Right atrium auricular region (tissue), 2 donors: ENCODE data around the gene MICAL3. TPM values are rescaled to one million over a fixed set of nuclear protein-coding genes. Genes with fewer than 3 reads are reported as not detected.
A peak's percentile ranks its signal among the peaks of the same experiment; 100 is the strongest.

Source experiments
- DNase-seq: peaks from one replicate; pipeline ENCODE4 v3.0.0-alpha.2; 2019; ENCODE audit warnings: low spot score
- H3K27ac ChIP-seq, 2 donors: fragments of 200-600 bp; sonication (generic); 1 replicate in 1 of 2; 2 replicates in 1 of 2; pipeline ENCODE4 v1.5.1; 2016 to 2019
- H3K27me3 ChIP-seq, 2 donors: fragments of 200-600 bp; sonication (generic); one replicate each; pipeline versions ENCODE4 v1.5.1 to v1.6.0; 2017 to 2019
- H3K36me3 ChIP-seq: fragments of 200-600 bp; sonication (generic); one replicate; pipeline ENCODE4 v1.5.1; 2016
- H3K4me1 ChIP-seq, 2 donors: fragments of 200-600 bp; sonication (generic); one replicate each; pipeline versions ENCODE4 v1.5.1 to v1.6.0; 2017 to 2019
- H3K4me3 ChIP-seq, 2 donors: fragments of 200-600 bp; sonication (generic); 1 replicate in 1 of 2; 2 replicates in 1 of 2; pipeline ENCODE4 v1.5.1; 2017 to 2019; ENCODE audit warnings: mild to moderate bottlenecking in 1 of 2, moderate library complexity in 1 of 2
- H3K9me3 ChIP-seq, 2 donors: fragments of 200-600 bp; sonication (generic); one replicate each; pipeline ENCODE4 v1.5.1; 2019
- total RNA-seq, 2 donors: library from RNA; depleted of rRNA; stranded (reverse); fragments of >200 nt; gene quantifications; one replicate each; pipeline ENCODE4 v1.1.0, GENCODE V29; 2016
- TF ChIP-seq, protein P1 (sequence below), 2 donors: fragments of 200-600 bp; sonication (generic); IDR thresholded peaks; one replicate each; pipeline ENCODE4 v1.5.1; 2019; ENCODE audit warnings: antibody characterized with exemption in 2 of 2

MICAL3 gene
- total RNA-seq, 2 donors from 2014 or later: 42.5 to 45.1 TPM

DNA sequence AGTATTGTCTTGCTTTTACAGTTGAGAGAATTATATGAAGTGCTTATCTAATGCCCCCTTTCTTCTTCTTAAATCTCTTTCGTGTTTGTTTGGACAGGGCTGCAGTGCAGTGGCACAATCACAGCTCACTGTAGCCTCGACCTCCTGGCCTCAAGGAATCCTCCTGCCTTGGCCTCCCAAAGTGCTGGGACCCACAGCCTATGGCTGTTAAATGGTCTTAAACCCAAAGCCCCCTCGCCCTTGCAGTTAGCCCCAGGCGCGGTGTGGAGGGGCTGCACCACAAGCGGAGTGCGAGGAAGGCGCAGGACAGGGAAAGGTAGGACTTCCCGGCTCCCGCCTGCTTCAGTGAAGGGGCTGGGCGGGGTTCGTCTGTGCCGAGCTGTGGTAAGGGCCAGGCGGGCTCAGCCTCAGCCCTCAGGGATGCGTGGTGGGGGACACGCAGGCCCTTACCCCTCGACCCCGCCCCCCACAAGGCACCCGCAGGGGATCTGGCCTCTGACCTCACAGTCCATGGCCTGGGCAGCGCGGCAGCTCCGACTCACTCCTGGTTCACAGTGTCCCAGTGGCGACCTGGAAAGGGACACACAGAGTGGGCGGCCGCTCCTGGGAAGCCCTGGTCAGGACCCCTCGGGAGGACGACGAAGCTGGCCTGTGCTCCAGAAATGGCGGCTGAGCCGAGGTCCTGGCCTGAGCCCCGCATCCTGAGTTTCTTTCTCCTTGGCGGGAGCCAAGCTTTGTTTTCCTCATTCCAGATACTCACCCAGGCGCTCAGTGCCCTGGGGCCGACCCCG, 274.6 kb downstream of the MICAL3 start:
- H3K27ac ChIP-seq: no peak overlapping the region
- no peaks in the 10 kb centered on the region for H3K4me1 ChIP-seq
- TF ChIP-seq, protein P1, sequence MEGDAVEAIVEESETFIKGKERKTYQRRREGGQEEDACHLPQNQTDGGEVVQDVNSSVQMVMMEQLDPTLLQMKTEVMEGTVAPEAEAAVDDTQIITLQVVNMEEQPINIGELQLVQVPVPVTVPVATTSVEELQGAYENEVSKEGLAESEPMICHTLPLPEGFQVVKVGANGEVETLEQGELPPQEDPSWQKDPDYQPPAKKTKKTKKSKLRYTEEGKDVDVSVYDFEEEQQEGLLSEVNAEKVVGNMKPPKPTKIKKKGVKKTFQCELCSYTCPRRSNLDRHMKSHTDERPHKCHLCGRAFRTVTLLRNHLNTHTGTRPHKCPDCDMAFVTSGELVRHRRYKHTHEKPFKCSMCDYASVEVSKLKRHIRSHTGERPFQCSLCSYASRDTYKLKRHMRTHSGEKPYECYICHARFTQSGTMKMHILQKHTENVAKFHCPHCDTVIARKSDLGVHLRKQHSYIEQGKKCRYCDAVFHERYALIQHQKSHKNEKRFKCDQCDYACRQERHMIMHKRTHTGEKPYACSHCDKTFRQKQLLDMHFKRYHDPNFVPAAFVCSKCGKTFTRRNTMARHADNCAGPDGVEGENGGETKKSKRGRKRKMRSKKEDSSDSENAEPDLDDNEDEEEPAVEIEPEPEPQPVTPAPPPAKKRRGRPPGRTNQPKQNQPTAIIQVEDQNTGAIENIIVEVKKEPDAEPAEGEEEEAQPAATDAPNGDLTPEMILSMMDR (IDR thresholded peaks at IDR 0.05): no peak
- no peaks in the 10 kb centered on the region for H3K36me3 ChIP-seq
- H3K9me3 ChIP-seq: no peaks in the 10 kb centered on the region
- no peak for DNase-seq
- no peaks in the 10 kb centered on the region for H3K27me3 ChIP-seq
- no peak overlapping the region for H3K4me3 ChIP-seq

DNA sequence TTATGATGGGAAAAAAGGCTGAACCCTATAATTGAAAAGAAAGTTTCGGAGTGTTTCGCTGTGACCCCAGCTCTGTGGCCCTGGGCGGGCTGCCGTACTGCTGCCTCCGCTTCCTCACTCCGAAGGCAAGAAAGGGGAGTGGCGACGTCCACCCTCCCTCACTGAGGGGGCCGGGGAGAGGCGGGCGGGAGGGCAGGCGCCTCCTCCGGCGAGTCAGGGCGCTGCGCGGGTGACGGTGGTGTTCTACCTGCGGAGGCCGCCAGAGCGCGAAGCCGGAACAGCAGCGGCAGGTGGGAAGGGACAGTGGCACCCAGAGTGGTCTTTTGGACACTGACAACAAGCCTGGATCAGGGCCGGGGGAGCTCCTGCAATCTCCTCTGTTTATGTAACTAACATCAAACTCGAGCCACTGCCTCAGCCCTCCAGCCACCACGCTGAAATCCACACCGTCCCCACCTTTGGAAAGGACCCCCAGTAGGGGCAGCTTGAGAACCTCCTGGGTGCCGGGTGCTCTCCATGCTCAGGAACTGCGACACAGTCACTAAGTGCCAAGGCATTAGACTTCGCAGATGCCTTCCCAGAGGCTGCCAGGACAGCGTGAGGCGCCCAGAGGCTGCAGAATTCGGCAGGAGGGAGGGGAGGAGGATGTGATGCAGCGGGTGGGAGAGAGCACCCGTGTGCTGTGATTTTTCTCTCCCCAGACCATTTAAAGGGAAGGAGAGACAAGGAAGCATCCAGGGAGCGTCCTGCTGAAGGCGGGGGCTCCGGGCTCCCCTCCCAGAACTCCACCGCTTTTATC, 275.6 kb downstream of the MICAL3 start:
- H3K9me3 ChIP-seq: no peaks in the 10 kb centered on the region
- DNase-seq: no peak
- no peaks in the 10 kb centered on the region for H3K27me3 ChIP-seq
- H3K4me3 ChIP-seq: no peak overlapping the region
- H3K4me1 ChIP-seq: peaks cover 0 to 4% of the 10 kb centered on the region in 2 donors
- H3K27ac ChIP-seq: no peak overlapping the region
- no peaks in the 10 kb centered on the region for H3K36me3 ChIP-seq
- TF ChIP-seq, protein P1 (IDR thresholded peaks at IDR 0.05): peak in 1 of 2 donors; percentile 33

DNA sequence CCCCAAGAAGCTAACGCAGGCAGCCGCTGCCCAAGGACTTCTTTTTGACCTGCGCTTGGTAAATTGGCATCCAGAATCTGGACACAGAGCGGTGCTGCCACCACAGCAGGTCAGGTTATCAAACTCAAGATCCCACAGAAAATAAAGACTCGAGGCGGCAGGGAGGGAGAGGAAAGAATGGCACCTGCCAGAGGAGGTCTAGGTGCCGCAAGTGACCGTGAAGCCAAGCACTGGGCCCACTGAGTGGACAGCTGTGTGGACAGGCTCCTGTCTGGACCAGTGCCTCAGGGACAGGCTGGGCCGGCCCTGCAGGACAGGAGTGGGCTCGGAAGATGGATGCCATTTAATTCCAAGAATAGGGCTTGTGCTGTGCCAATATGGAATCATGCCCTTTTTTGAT, 277.4 kb downstream of the MICAL3 start:
- Histone ChIP-seq H3K27me3 (no peaks in the 10 kb centered on the region), H3K4me3 (no peak overlapping the region), H3K9me3 (no peaks in the 10 kb centered on the region), H3K4me1 (peaks cover 0 to 5% of the 10 kb centered on the region in 2 donors), H3K27ac (no peak overlapping the region), H3K36me3 (no peaks in the 10 kb centered on the region)
- TF ChIP-seq, protein P1 (IDR thresholded peaks at IDR 0.05): no peak
- DNase-seq: no peak

DNA sequence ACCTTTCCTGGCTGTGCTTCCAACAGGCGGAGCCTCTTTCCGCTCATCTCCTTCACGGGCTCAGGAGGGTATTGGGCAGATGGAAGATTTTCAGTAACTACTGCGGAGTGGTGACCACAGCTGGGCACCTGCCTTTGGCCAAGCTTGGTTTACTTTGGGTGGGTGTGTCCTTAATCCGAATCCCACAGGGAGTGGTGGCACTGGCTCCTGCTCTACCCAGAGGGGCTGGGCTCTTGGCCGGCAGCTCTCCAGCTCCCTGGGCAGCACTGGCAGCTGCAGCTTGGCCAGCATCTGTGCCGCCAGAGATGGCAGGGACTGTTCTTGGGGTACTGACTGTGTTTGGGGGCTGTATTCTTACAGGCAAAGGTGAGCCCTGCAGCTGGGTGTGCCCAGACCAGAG, 279.9 kb downstream of the MICAL3 start:
- no peak overlapping the region for H3K4me3 ChIP-seq
- H3K4me1 ChIP-seq: peaks cover 0 to 5% of the 10 kb centered on the region in 2 donors
- no peak for DNase-seq
- no peaks in the 10 kb centered on the region for H3K27me3 ChIP-seq
- H3K27ac ChIP-seq: no peak overlapping the region
- no peaks in the 10 kb centered on the region for H3K9me3 ChIP-seq
- TF ChIP-seq, protein P1 (IDR thresholded peaks at IDR 0.05): no peak
- no peaks in the 10 kb centered on the region for H3K36me3 ChIP-seq

DNA sequence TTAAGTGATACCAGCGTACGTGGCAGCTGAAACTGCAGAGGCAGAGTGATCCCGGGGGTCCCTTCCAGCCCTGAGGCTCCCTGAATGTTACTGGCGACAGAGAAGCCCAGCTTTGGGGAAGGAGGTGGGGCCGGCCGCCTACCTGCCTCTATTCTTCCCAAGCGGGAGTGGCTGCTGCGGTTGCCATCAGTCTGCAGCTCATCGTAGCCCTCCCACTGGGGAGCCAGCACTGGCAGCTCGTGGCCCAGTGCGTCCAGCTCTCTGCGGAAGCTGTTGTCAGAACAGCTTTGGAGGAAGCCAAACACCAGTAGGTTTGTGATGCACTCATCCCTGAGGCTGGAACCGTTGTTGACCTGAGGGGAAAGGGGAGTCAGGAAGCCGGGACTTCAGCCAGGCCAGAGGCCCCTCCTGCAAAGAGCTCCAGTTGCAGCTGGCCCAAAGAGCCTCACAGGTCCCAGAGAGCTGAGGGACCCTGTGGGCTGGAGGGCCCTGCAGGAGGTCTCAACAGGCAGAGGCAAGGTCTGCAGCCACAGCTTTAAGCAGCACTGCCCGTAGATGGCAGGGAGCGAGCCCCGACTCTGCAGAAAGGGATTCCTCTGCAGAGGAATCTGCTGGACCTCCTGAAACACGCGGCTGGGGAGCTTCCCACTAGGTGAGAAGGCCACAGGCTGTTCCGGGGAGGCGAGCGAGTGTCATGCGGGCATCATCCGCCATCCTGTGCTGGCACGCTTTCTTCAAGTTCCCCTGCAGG, 280.5 kb downstream of the MICAL3 start:
- no peak overlapping the region for H3K27ac ChIP-seq
- H3K36me3 ChIP-seq: no peaks in the 10 kb centered on the region
- no peaks in the 10 kb centered on the region for H3K9me3 ChIP-seq
- no peak overlapping the region for H3K4me3 ChIP-seq
- no peaks in the 10 kb centered on the region for H3K27me3 ChIP-seq
- no peak for DNase-seq
- TF ChIP-seq, protein P1 (IDR thresholded peaks at IDR 0.05): no peak
- H3K4me1 ChIP-seq: peaks cover 0 to 5% of the 10 kb centered on the region in 2 donors
